Endothelial cell of umbilical vein (primary cell): ENCODE results near the gene RBM4B. TPM values are rescaled to one million over a fixed set of nuclear protein-coding genes. Genes with fewer than 3 reads are reported as not detected.
A peak's percentile ranks its signal among the peaks of the same experiment; 100 is the strongest.

Experiments
- BruUV-seq: library from RNA; stranded (reverse); fragments of 400-500 nt; replicated peaks from 2 replicates; lab custom pipeline; 2021; lab: Mats Ljungman, UMichigan
- CTCF ChIA-PET: fragments of 300-600, 350-600 bp; sonication (Branson Sonifier 250); formaldehyde crosslinking; loops from one replicate; lab custom pipeline; 2021; ENCODE audit warnings: antibody characterized with exemption, inconsistent platforms; lab: Charles Lee
- POLR2A ChIA-PET: fragments of 300-600, 350-600 bp; sonication (Branson Sonifier 250); formaldehyde crosslinking; loops from one replicate; lab custom pipeline; 2021; ENCODE audit warnings: antibody characterized with exemption, inconsistent platforms; lab: Charles Lee
- DNase-seq: peaks from one replicate; pipeline ENCODE4 v3.0.0-alpha.2; 2011; ENCODE audit warnings: low read depth, low spot score
- FAIRE-seq: peaks from 2 replicates; lab custom pipeline; 2011; peaks lifted over from hg19 to GRCh38; lab: Jason Lieb, UNC
- H2AFZ ChIP-seq: 2 replicates; pipeline ENCODE4 v1.6.0; 2012; ENCODE audit warnings: low read depth, low read length, control low read depth, inconsistent platforms
- H3K27ac ChIP-seq: 2 replicates; pipeline ENCODE4 v1.5.1; 2011; ENCODE audit warnings: low read depth, mild to moderate bottlenecking, control low read depth, low read length, moderate library complexity; ENCODE audit not compliant: insufficient read depth
- H3K27me3 ChIP-seq, 2 experiments: 2 replicates each; pipeline versions ENCODE4 v1.6.0 to v1.6.1; 2011; ENCODE audit warnings: low read length in 2 of 2, mixed read lengths in 1 of 2; ENCODE audit not compliant: control insufficient read depth in 2 of 2, insufficient read depth in 2 of 2
- H3K36me3 ChIP-seq, 2 experiments: 2 replicates in 1 of 2; 3 replicates in 1 of 2; pipeline ENCODE4 v1.5.1; 2011; ENCODE audit warnings: low read length in 2 of 2, mild to moderate bottlenecking in 1 of 2, moderate library complexity in 1 of 2; ENCODE audit not compliant: control insufficient read depth in 2 of 2, insufficient read depth in 2 of 2; ENCODE audit errors: extremely low read depth in 1 of 2
- H3K4me1 ChIP-seq: 3 replicates; pipeline ENCODE4 v1.5.1; 2011; ENCODE audit warnings: mild to moderate bottlenecking, low read length; ENCODE audit not compliant: control insufficient read depth, insufficient read depth; ENCODE audit errors: extremely low read depth
- H3K4me2 ChIP-seq: 2 replicates; pipeline ENCODE4 v1.6.1; 2011; ENCODE audit warnings: low read length, control low read depth, mixed read lengths; ENCODE audit not compliant: insufficient read depth
- H3K4me3 ChIP-seq, 3 experiments: fragments of 200-600 bp in 1 of 3; sonication (generic), shearing (Covaris generic) in 1 of 3; replicated peaks in 1 of 3; 2 replicates each; pipeline ENCODE4 v1.5.1; 2011 to 2016; ENCODE audit warnings: control low read depth in 3 of 3, low read length in 3 of 3, mild to moderate bottlenecking in 2 of 3, inconsistent platforms in 1 of 3, low read depth in 1 of 3, moderate library complexity in 1 of 3; ENCODE audit not compliant: insufficient read depth in 1 of 3
- H3K79me2 ChIP-seq: 2 replicates; pipeline ENCODE4 v1.6.0; 2012; ENCODE audit warnings: low read length, inconsistent platforms; ENCODE audit not compliant: control insufficient read depth, insufficient read depth
- H3K9ac ChIP-seq: replicated peaks from 2 replicates; pipeline ENCODE3; 2011; ENCODE audit warnings: low read length, control low read depth; ENCODE audit not compliant: insufficient read depth; ENCODE audit errors: extremely low read depth
- H3K9me1 ChIP-seq: replicated peaks from 3 replicates; pipeline ENCODE4 v1.6.0; 2011; ENCODE audit warnings: mild to moderate bottlenecking, low read length; ENCODE audit not compliant: control insufficient read depth, insufficient read depth; ENCODE audit errors: extremely low read depth
- H3K9me3 ChIP-seq: replicated peaks from 2 replicates; pipeline ENCODE4 v1.5.1; 2012; ENCODE audit warnings: low read length, inconsistent platforms; ENCODE audit not compliant: control insufficient read depth, insufficient read depth
- H4K20me1 ChIP-seq: replicated peaks from 2 replicates; pipeline ENCODE3; 2011; ENCODE audit warnings: mild to moderate bottlenecking, low read length; ENCODE audit not compliant: control insufficient read depth, insufficient read depth; ENCODE audit errors: extremely low read depth
- EZH2 ChIP-seq: IDR thresholded peaks from 2 replicates; pipeline ENCODE4 v1.6.1; 2012; ENCODE audit warnings: borderline replicate concordance, low read depth, mild to moderate bottlenecking, moderate library complexity, low read length, inconsistent platforms; ENCODE audit not compliant: severe bottlenecking
- FOS ChIP-seq: IDR thresholded peaks from 2 replicates; pipeline ENCODE4 v1.6.1; 2011; ENCODE audit warnings: mild to moderate bottlenecking, low read length, moderate library complexity, borderline replicate concordance; ENCODE audit not compliant: insufficient read depth
- GATA2 ChIP-seq: IDR thresholded peaks from 2 replicates; pipeline ENCODE4 v1.7.0; 2011; ENCODE audit warnings: low read depth, mild to moderate bottlenecking, moderate library complexity, mixed read lengths, low read length; ENCODE audit not compliant: insufficient read length, insufficient read depth
- JUN ChIP-seq: IDR thresholded peaks from 2 replicates; pipeline ENCODE4 v1.6.1; 2011; ENCODE audit warnings: borderline replicate concordance, low read depth; ENCODE audit not compliant: insufficient read length, insufficient read depth
- MYC ChIP-seq: IDR thresholded peaks from one replicate; pipeline ENCODE4 v1.6.1; 2011; ENCODE audit warnings: mild to moderate bottlenecking, low read depth, low read length
- POLR2A ChIP-seq: IDR thresholded peaks from 2 replicates; pipeline ENCODE4 v1.6.1; 2012; ENCODE audit warnings: low read depth, mild to moderate bottlenecking, control low read depth, low read length
- POLR2AphosphoS5 ChIP-seq: IDR thresholded peaks from 2 replicates; pipeline ENCODE4 v1.6.1; 2012; ENCODE audit warnings: low read depth, mild to moderate bottlenecking, control low read depth, low read length, moderate library complexity; ENCODE audit not compliant: insufficient read depth
- dilution Hi-C: fragments of 300-500 bp; cut with MboI; formaldehyde crosslinking; loops from one replicate; pipeline ENCODE4 v1.15.0; 2019; ENCODE audit warnings: low sequenced_read_pairs; ENCODE audit not compliant: extremely low pct_ligation_motif_present
- intact Hi-C: fragments of 100-400 bp; cut with micrococcal nuclease; formaldehyde crosslinking; loops from one replicate; pipeline ENCODE4 v1.10.0; 2022
- polyA plus RNA-seq, 4 experiments: library from polyadenylated mRNA; depleted of rRNA in 3 of 4; stranded (reverse) in 3 of 4; unstranded in 1 of 4; fragments of >200 nt; gene quantifications; 2 replicates each; pipeline versions ENCODE4 v1.2.1 to v1.2.3, GENCODE V29; 2011 to 2012; ENCODE audit warnings: missing spikeins in 1 of 4
- total RNA-seq: library from RNA; stranded (reverse); gene quantifications from 2 replicates; pipeline ENCODE4 v1.2.3, GENCODE V29; 2021
- TF ChIP-seq, protein P1 (sequence below), 2 donors: IDR thresholded peaks; 1 replicate in 1 of 2; 2 replicates in 1 of 2; pipeline ENCODE4 v1.5.1; 2011; ENCODE audit warnings: low read length in 2 of 2, mild to moderate bottlenecking in 2 of 2, moderate library complexity in 2 of 2, control low read depth in 1 of 2, inconsistent platforms in 1 of 2, low read depth in 1 of 2; ENCODE audit not compliant: insufficient read depth in 1 of 2; ENCODE audit errors: extremely low read depth in 1 of 2
- TF ChIP-seq, protein P2 (sequence below): IDR thresholded peaks from 2 replicates; pipeline ENCODE4 v1.6.1; 2011; ENCODE audit not compliant: insufficient read depth, insufficient read length

Gene RBM4B
- total and polyA plus RNA-seq, 2 donors (not counting 3 experiments of a cell fraction or from before 2014, with no cell fraction given), result 22.2 to 31.2 TPM

DNA sequence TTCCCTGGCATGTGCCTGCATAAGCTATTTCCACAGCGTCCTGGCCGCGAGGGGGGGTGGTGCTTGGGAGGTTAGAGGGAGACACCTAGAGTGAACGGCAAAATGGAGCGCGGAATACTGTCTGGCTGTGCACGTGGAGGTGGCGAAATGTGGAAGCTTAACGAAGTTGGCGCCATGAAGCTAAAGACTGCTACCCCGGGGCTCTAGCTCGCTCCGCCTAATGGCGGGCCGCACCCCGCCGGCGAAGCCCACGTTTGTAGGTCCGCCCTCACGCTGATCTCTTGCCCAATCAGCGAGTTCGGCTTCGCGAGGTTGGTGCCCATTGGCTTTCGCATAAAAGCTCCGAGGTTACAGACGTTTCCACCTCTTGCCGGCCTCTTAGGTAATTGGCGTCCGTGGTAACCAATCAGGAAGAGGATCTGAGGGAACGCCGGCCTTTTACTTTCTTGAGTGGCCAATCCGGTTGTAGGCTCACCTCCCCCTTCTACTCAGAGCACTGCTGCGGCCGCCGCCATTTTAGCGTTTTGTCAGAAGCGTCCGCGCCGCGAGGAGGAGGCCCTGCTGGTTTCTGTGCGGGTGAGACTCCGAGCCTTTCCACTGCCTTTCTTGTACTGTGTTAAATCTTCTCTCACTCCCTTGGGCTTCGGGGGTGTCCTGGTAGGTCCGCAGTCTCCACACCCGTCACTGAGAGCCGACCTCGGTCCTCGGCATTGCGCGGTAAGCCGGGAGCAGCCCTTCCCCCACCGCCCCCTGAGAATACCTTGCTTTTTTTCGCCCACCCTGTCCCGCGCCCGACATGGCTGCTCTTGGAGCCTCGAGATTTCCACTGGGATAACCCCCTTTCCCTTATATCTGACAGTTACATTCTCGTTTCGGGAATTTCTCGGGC lies 39.3 kb downstream of the RBM4B start, which contains the start of gene RBM4:
RBM4 (plus strand) TSS at position 527 of the 889 bp plus-strand sequence. CDS start 1,009 bp downstream, outside the sequence.
- peak within 1 kb of the TSS; percentile 72 for H3K27ac ChIP-seq
- peak within 1 kb of the TSS; percentile 84 to 94 (median 89) for H3K4me3 ChIP-seq
- DNase-seq (peak; percentile 100), FAIRE-seq (peak; percentile 96)
- H3K9me1 ChIP-seq, result no peaks in the 10 kb centered on the region
- peaks cover 45% of the 10 kb centered on the region for H3K4me1 ChIP-seq
- intact Hi-C loops, result loop anchor here (1.0 kb wide), 4 partner anchors 22 to 94 kb away; partner anchors contain the start of genes CCDC87, CCS, RBM14 and RBM4B
- peaks cover 9 to 25% of the 10 kb centered on the region in 2 experiments for H3K36me3 ChIP-seq
- peak within 1 kb of the TSS; percentile 90 for H3K4me2 ChIP-seq
- ChIA-PET POLR2A (interaction anchor here (0.6 to 1.9 kb wide), 13 partner anchors 10 to 1662 kb away, joined by 3 to 27 read pairs (median 4); partner anchors contain the start of genes CTSF, DPP3, RBM14 and RBM4B), CTCF (interaction anchor here (0.6 to 3.4 kb wide), 19 partner anchors 9 to 220 kb away, joined by 3 to 32 read pairs (median 3); partner anchors contain the start of genes CCDC87, CCS, MRPL11 and RBM4B)
- H3K9ac ChIP-seq, result peak within 1 kb of the TSS; percentile 95
- H2AFZ ChIP-seq, result peak within 1 kb of the TSS; percentile 66
- H3K79me2 ChIP-seq, result peaks cover 87% of the 10 kb centered on the region
- TF ChIP-seq, protein P1, sequence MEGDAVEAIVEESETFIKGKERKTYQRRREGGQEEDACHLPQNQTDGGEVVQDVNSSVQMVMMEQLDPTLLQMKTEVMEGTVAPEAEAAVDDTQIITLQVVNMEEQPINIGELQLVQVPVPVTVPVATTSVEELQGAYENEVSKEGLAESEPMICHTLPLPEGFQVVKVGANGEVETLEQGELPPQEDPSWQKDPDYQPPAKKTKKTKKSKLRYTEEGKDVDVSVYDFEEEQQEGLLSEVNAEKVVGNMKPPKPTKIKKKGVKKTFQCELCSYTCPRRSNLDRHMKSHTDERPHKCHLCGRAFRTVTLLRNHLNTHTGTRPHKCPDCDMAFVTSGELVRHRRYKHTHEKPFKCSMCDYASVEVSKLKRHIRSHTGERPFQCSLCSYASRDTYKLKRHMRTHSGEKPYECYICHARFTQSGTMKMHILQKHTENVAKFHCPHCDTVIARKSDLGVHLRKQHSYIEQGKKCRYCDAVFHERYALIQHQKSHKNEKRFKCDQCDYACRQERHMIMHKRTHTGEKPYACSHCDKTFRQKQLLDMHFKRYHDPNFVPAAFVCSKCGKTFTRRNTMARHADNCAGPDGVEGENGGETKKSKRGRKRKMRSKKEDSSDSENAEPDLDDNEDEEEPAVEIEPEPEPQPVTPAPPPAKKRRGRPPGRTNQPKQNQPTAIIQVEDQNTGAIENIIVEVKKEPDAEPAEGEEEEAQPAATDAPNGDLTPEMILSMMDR (IDR thresholded peaks at IDR 0.05; ENCODE audit: extremely low read depth in 1 of 2, insufficient read depth in 1 of 2, low read depth in 1 of 2, low read length in 2 of 2), result peak in 1 of 2 donors; percentile 21
- TF ChIP-seq FOS (no peak), MYC (no peak), POLR2A (peak; percentile 97), EZH2 (no peak), GATA2 (no peak), JUN (no peak), POLR2AphosphoS5 (peak; percentile 96)
- TF ChIP-seq, protein P2, sequence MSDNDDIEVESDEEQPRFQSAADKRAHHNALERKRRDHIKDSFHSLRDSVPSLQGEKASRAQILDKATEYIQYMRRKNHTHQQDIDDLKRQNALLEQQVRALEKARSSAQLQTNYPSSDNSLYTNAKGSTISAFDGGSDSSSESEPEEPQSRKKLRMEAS, result peak; percentile 39
- no peaks in the 10 kb centered on the region for H3K27me3 ChIP-seq
- TSS peak; percentile 56 for BruUV-seq
- dilution Hi-C loops, result no loop called here
- no peaks in the 10 kb centered on the region for H3K9me3 ChIP-seq
- H4K20me1 ChIP-seq, result peaks cover 31% of the 10 kb centered on the region
